ENCODE measurements around the gene HS3ST4.
A peak's percentile ranks its signal among the peaks of the same experiment; 100 is the strongest.

HS3ST4 gene

DNA sequence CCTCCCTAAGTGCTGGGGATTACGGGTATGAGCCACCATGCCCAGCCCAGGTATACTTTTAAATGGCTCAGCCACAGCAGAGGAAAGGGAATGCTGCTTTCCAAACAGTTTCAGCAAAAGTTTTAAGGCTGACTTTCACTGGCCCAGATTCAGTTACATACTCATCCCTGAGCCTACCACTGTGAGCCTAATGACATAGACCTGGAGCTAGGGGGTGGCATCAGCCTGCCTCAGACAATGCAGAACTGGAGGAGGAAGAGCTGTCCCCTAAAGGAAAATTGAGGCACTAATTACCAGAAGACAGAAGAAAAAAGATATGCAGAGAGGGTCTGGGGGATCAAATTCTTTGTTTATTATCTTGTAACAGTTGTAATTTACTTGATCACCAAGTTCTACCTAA lies 43.9 kb downstream of the HS3ST4 start:
- H2AFZ ChIP-seq (ENCODE audit: low read depth, low read length), result no peak overlapping the region
- ATAC-seq (ENCODE audit: insufficient read depth, low read depth) (no peak), DNase-seq (no peak)
- no peaks in the 10 kb centered on the region for H3K9me3 ChIP-seq (ENCODE audit: insufficient read depth, low read length, severe bottlenecking)
- no peaks in the 10 kb centered on the region for H4K20me1 ChIP-seq (ENCODE audit: insufficient read depth, low read length)
- no peak overlapping the region for H3K4me3 ChIP-seq (ENCODE audit: low read depth in 1 of 2, low read length in 2 of 2)
- no peaks in the 10 kb centered on the region for H3K4me1 ChIP-seq (ENCODE audit: insufficient read depth, low read length)
- H3K27me3 ChIP-seq (ENCODE audit: insufficient read depth, low read length, poor library complexity), result no peaks in the 10 kb centered on the region
- TF ChIP-seq, protein P1, sequence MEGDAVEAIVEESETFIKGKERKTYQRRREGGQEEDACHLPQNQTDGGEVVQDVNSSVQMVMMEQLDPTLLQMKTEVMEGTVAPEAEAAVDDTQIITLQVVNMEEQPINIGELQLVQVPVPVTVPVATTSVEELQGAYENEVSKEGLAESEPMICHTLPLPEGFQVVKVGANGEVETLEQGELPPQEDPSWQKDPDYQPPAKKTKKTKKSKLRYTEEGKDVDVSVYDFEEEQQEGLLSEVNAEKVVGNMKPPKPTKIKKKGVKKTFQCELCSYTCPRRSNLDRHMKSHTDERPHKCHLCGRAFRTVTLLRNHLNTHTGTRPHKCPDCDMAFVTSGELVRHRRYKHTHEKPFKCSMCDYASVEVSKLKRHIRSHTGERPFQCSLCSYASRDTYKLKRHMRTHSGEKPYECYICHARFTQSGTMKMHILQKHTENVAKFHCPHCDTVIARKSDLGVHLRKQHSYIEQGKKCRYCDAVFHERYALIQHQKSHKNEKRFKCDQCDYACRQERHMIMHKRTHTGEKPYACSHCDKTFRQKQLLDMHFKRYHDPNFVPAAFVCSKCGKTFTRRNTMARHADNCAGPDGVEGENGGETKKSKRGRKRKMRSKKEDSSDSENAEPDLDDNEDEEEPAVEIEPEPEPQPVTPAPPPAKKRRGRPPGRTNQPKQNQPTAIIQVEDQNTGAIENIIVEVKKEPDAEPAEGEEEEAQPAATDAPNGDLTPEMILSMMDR (IDR thresholded peaks at IDR 0.05; ENCODE audit: borderline replicate concordance, extremely low read depth, low read length, poor library complexity, severe bottlenecking), result no peak
- TF ChIP-seq EZH2 (IDR thresholded peaks at IDR 0.05; ENCODE audit: borderline replicate concordance, low read depth, low read length, severe bottlenecking), result no peak
- H3K79me2 ChIP-seq (ENCODE audit: insufficient read depth, low read length), result no peaks in the 10 kb centered on the region
- H3K4me2 ChIP-seq (ENCODE audit: insufficient read depth, low read length), result no peak overlapping the region
- H3K9ac ChIP-seq (ENCODE audit: low read depth, low read length), result no peak overlapping the region
- H3K36me3 ChIP-seq (ENCODE audit: insufficient read depth, low read length), result no peaks in the 10 kb centered on the region
- no peak overlapping the region for H3K27ac ChIP-seq (ENCODE audit: low read length)

GRCh38 chr16:25747160-25747758 lies 55.5 kb downstream of the HS3ST4 start:
- H3K4me1 ChIP-seq (ENCODE audit: insufficient read depth, low read length), result no peaks in the 10 kb centered on the region
- no peaks in the 10 kb centered on the region for H3K79me2 ChIP-seq (ENCODE audit: insufficient read depth, low read length)
- H2AFZ ChIP-seq (ENCODE audit: low read depth, low read length), result no peak overlapping the region
- no peaks in the 10 kb centered on the region for H3K36me3 ChIP-seq (ENCODE audit: insufficient read depth, low read length)
- ATAC-seq (ENCODE audit: insufficient read depth, low read depth), result no peak
- H3K4me3 ChIP-seq (ENCODE audit: low read depth in 1 of 2, low read length in 2 of 2), result no peak overlapping the region
- no peaks in the 10 kb centered on the region for H3K27me3 ChIP-seq (ENCODE audit: insufficient read depth, low read length, poor library complexity)
- H3K9me3 ChIP-seq (ENCODE audit: insufficient read depth, low read length, severe bottlenecking), result no peaks in the 10 kb centered on the region
- no peak overlapping the region for H3K9ac ChIP-seq (ENCODE audit: low read depth, low read length)
- TF ChIP-seq, protein P1 (IDR thresholded peaks at IDR 0.05; ENCODE audit: borderline replicate concordance, extremely low read depth, low read length, poor library complexity, severe bottlenecking), result no peak
- TF ChIP-seq EZH2 (IDR thresholded peaks at IDR 0.05; ENCODE audit: borderline replicate concordance, low read depth, low read length, severe bottlenecking), result no peak
- DNase-seq, result peak; percentile 54
- no peak overlapping the region for H3K4me2 ChIP-seq (ENCODE audit: insufficient read depth, low read length)
- H4K20me1 ChIP-seq (ENCODE audit: insufficient read depth, low read length), result no peaks in the 10 kb centered on the region
- no peak overlapping the region for H3K27ac ChIP-seq (ENCODE audit: low read length)

- H3K9me3 ChIP-seq (ENCODE audit: insufficient read depth, low read length, severe bottlenecking), result no peaks in the 10 kb centered on the region
- H3K9ac ChIP-seq (ENCODE audit: low read depth, low read length), result no peak overlapping the region
- no peaks in the 10 kb centered on the region for H3K4me1 ChIP-seq (ENCODE audit: insufficient read depth, low read length)
- no peak for DNase-seq
- no peak for ATAC-seq (ENCODE audit: insufficient read depth, low read depth)
- H2AFZ ChIP-seq (ENCODE audit: low read depth, low read length), result no peak overlapping the region
- TF ChIP-seq, protein P1 (IDR thresholded peaks at IDR 0.05; ENCODE audit: borderline replicate concordance, extremely low read depth, low read length, poor library complexity, severe bottlenecking), result no peak
- no peak for TF ChIP-seq EZH2 (IDR thresholded peaks at IDR 0.05; ENCODE audit: borderline replicate concordance, low read depth, low read length, severe bottlenecking)
- no peaks in the 10 kb centered on the region for H3K79me2 ChIP-seq (ENCODE audit: insufficient read depth, low read length)
- no peaks in the 10 kb centered on the region for H4K20me1 ChIP-seq (ENCODE audit: insufficient read depth, low read length)
- no peaks in the 10 kb centered on the region for H3K27me3 ChIP-seq (ENCODE audit: insufficient read depth, low read length, poor library complexity)
- no peak overlapping the region for H3K27ac ChIP-seq (ENCODE audit: low read length)
- no peak overlapping the region for H3K4me2 ChIP-seq (ENCODE audit: insufficient read depth, low read length)
- no peaks in the 10 kb centered on the region for H3K36me3 ChIP-seq (ENCODE audit: insufficient read depth, low read length)
- no peak overlapping the region for H3K4me3 ChIP-seq (ENCODE audit: low read depth in 1 of 2, low read length in 2 of 2)
Observed at GRCh38 chr16:25748092-25748654, 56.4 kb downstream of the HS3ST4 start.
